OCI-LY3 (cell line): ENCODE data around the gene BEGAIN.

Experiments used
- EZH2phosphoT487 ChIP-seq: fragments of 200-600 bp; shearing (Covaris generic); IDR thresholded peaks from 2 replicates; pipeline ENCODE4 v1.6.1; 2018; ENCODE audit warnings: antibody characterized with exemption, mixed run types, low read depth
- TF ChIP-seq, protein P1 (sequence below): fragments of 200-600, 300-600 bp; sonication (generic); IDR thresholded peaks from 2 replicates; pipeline ENCODE4 v1.5.1; 2014; ENCODE audit warnings: antibody characterized with exemption, low read length, low read depth

DNA sequence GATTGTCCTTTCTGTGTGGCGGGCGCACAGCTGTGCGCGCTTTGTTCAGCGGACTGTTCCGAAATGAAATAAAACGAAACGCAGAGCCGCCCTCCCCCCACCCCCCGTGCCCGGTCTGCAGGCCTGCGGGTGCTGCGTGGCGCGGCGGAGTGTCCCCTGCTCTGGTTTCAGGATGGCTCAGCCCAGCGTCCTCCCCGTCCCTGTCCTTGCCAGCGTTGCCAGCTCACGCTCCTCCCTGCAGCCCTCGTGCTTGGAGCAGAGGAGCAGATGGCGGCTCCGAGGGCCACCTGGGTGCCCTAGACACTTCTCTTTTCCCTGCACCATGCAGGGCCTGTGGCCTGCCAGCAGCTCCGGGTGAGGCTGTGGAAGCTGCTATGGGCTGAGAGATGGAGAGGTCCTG lies 17.5 kb upstream of the BEGAIN start:
- TF ChIP-seq, protein P1, sequence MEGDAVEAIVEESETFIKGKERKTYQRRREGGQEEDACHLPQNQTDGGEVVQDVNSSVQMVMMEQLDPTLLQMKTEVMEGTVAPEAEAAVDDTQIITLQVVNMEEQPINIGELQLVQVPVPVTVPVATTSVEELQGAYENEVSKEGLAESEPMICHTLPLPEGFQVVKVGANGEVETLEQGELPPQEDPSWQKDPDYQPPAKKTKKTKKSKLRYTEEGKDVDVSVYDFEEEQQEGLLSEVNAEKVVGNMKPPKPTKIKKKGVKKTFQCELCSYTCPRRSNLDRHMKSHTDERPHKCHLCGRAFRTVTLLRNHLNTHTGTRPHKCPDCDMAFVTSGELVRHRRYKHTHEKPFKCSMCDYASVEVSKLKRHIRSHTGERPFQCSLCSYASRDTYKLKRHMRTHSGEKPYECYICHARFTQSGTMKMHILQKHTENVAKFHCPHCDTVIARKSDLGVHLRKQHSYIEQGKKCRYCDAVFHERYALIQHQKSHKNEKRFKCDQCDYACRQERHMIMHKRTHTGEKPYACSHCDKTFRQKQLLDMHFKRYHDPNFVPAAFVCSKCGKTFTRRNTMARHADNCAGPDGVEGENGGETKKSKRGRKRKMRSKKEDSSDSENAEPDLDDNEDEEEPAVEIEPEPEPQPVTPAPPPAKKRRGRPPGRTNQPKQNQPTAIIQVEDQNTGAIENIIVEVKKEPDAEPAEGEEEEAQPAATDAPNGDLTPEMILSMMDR = no peak
- TF ChIP-seq EZH2phosphoT487 = no peak
